ENCODE results near the gene PPP1R14B.

DNA sequence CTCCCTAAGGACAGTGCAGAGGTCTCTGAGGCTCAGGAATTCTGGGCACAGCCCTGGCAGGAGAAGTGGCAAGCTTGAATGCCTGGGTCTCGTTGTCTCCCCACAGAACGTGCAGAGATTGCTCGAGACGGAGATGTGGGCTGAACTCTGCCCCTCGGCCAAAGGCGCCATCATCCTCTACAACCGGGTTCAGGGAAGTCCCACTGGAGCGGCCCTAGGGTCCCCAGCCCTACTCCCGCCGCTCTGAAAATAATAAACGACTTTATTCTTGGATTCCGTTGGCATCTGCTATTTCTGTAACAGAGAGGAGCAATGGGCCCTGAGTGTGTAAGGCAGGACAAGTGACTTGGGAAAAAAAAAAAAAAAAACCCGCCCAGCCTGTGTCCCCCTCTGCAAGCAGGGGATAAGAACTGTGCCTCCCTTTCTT is 17.0 kb downstream of the PPP1R14B start:
- TF ChIP-seq, protein P1, sequence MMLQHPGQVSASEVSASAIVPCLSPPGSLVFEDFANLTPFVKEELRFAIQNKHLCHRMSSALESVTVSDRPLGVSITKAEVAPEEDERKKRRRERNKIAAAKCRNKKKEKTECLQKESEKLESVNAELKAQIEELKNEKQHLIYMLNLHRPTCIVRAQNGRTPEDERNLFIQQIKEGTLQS (CRISPR knock-in tag; IDR thresholded peaks at IDR 0.05): no peak
- no peak for TF ChIP-seq CTCF (CRISPR knock-in tag; IDR thresholded peaks at IDR 0.05)
- TF ChIP-seq REPIN1 (CRISPR knock-in tag; IDR thresholded peaks at IDR 0.05; ENCODE audit: borderline replicate concordance, low read depth): no peak
- TF ChIP-seq STAT5B (CRISPR knock-in tag; IDR thresholded peaks at IDR 0.05): no peak
- TF ChIP-seq MAFK (conservative IDR thresholded peaks at IDR 0.05 in 1 of 2, IDR thresholded peaks at IDR 0.05 in 1 of 2; ENCODE audit: low read length in 2 of 2): no peak

Measured in HepG2 (cell line).